HepG2 (cell line): ENCODE data around the gene PIGC. TPM values are rescaled to one million over a fixed set of nuclear protein-coding genes. Genes with fewer than 3 reads are reported as not detected.

Experiments used
- ATAC-seq: fragments of 200-7000 bp; cut with Tn5 transposase; 3 replicates; pipeline ENCODE4 v1.9.1; 2020; ENCODE audit warnings: mild to moderate bottlenecking, moderate library complexity
- BruUV-seq: library from RNA; stranded (reverse); fragments of 400-500 nt; replicated peaks from 2 replicates; lab custom pipeline; 2021; lab: Mats Ljungman, UMichigan
- CTCF ChIA-PET: fragments of 300-600 bp; formaldehyde crosslinking; extraction: SDS; loops from one replicate; lab custom pipeline; 2021; ENCODE audit warnings: low total read pairs, inconsistent platforms, low intra/inter-chr PET ratio; lab: Yijun Ruan, JAX
- POLR2A ChIA-PET: fragments of 350-600 bp; sonication (Branson Sonifier 250); formaldehyde crosslinking; loops from one replicate; lab custom pipeline; 2020; ENCODE audit warnings: antibody characterized with exemption, inconsistent platforms; lab: Yijun Ruan, JAX
- DNase-seq: peaks from one replicate; pipeline ENCODE4 v3.0.0-alpha.2; 2015; ENCODE audit warnings: low spot score
- FAIRE-seq: peaks from 3 replicates; lab custom pipeline; 2011; peaks lifted over from hg19 to GRCh38; lab: Jason Lieb, UNC
- H2AFZ ChIP-seq: one replicate; pipeline ENCODE4 v1.6.1; 2011; ENCODE audit warnings: low read length, inconsistent platforms
- H3K27ac ChIP-seq: fragments of 300-600 bp; 3 replicates; pipeline ENCODE4 v1.8.0; 2011; ENCODE audit warnings: mixed run types, mild to moderate bottlenecking, mixed read lengths, low read length, inconsistent platforms; ENCODE audit not compliant: insufficient read depth; ENCODE audit errors: extremely low read length
- H3K27me3 ChIP-seq, 2 experiments: fragments of 200-600 bp in 1 of 2; 2 replicates in 1 of 2; 3 replicates in 1 of 2; pipeline versions ENCODE4 v1.6.0 to v1.8.0; 2011; ENCODE audit warnings: low read length in 2 of 2, mild to moderate bottlenecking in 2 of 2, moderate library complexity in 2 of 2, inconsistent platforms in 1 of 2; ENCODE audit not compliant: insufficient read depth in 2 of 2, control insufficient read depth in 1 of 2
- H3K36me3 ChIP-seq, 2 experiments: fragments of 200-600 bp in 1 of 2; replicated peaks in 1 of 2; 2 replicates in 1 of 2; 3 replicates in 1 of 2; pipeline versions ENCODE4 v1.5.1 to v1.8.0; 2011; ENCODE audit warnings: low read length in 2 of 2, inconsistent platforms in 1 of 2; ENCODE audit not compliant: insufficient read depth in 2 of 2, control insufficient read depth in 1 of 2
- H3K4me1 ChIP-seq: 2 replicates; pipeline ENCODE4 v1.5.1; 2012; ENCODE audit warnings: low read length, inconsistent platforms; ENCODE audit not compliant: insufficient read depth
- H3K4me2 ChIP-seq: 2 replicates; pipeline ENCODE4 v1.6.0; 2011; ENCODE audit warnings: low read depth, low read length, inconsistent platforms
- H3K4me3 ChIP-seq, 3 experiments: fragments of 200-600 bp in 1 of 3; sonication (generic), shearing (Covaris generic) in 1 of 3; replicated peaks in 1 of 3; 2 replicates each; pipeline ENCODE4 v1.5.1; 2011 to 2016; ENCODE audit warnings: low read length in 3 of 3, inconsistent platforms in 2 of 3, low read depth in 2 of 3, mild to moderate bottlenecking in 2 of 3, control low read depth in 1 of 3, mixed read lengths in 1 of 3; ENCODE audit not compliant: insufficient read depth in 1 of 3
- H3K79me2 ChIP-seq: one replicate; pipeline ENCODE4 v1.6.1; 2011; ENCODE audit warnings: low read length, inconsistent platforms; ENCODE audit not compliant: insufficient read depth
- H3K9ac ChIP-seq: 2 replicates; pipeline ENCODE4 v1.6.0; 2011; ENCODE audit warnings: mild to moderate bottlenecking, low read depth, low read length, inconsistent platforms; ENCODE audit not compliant: insufficient read depth
- H3K9me3 ChIP-seq: 2 replicates; pipeline ENCODE4 v1.5.1; 2012; ENCODE audit warnings: mild to moderate bottlenecking, low read length
- H4K20me1 ChIP-seq: 2 replicates; pipeline ENCODE4 v1.6.0; 2011; ENCODE audit warnings: inconsistent platforms, mild to moderate bottlenecking, low read length, moderate library complexity; ENCODE audit not compliant: insufficient read depth
- CENPX ChIP-seq: sonication (generic); formaldehyde crosslinking; IDR thresholded peaks from 2 replicates; pipeline ENCODE4 v1.9.0; 2021; ENCODE audit warnings: mild to moderate bottlenecking, missing genetic modification reagents, moderate library complexity
- EED ChIP-seq: sonication (generic); formaldehyde crosslinking; IDR thresholded peaks from 2 replicates; pipeline ENCODE4 v1.5.0; 2020; ENCODE audit warnings: mild to moderate bottlenecking, missing genetic modification reagents
- KAT7 ChIP-seq: IDR thresholded peaks from 2 replicates; pipeline ENCODE4 v1.6.1; 2018; ENCODE audit warnings: borderline replicate concordance, missing compliant biosample characterization
- NR2F1 ChIP-seq, 2 experiments: fragments of 450-650 bp in 1 of 2; formaldehyde crosslinking in 1 of 2; IDR thresholded peaks; 2 replicates each; pipeline versions ENCODE4 v1.5.0 to v1.6.1; 2016 to 2020; ENCODE audit warnings: mild to moderate bottlenecking in 1 of 2, missing compliant biosample characterization in 1 of 2, missing genetic modification reagents in 1 of 2, moderate library complexity in 1 of 2
- ONECUT2 ChIP-seq: sonication (generic); formaldehyde crosslinking; IDR thresholded peaks from 2 replicates; pipeline ENCODE4 v1.4.0; 2020; ENCODE audit warnings: missing genetic modification reagents
- PRPF4 ChIP-seq: fragments of 200-400 bp; formaldehyde crosslinking; IDR thresholded peaks from 2 replicates; pipeline ENCODE4 v1.6.1; 2016; ENCODE audit warnings: low read length, low read depth; ENCODE audit not compliant: poor library complexity, severe bottlenecking
- SMAD1 ChIP-seq: sonication (generic); formaldehyde crosslinking; IDR thresholded peaks from 2 replicates; pipeline ENCODE4 v1.4.0; 2020; ENCODE audit warnings: missing genetic modification reagents, low read depth, mild to moderate bottlenecking, borderline replicate concordance
- TFAP4 ChIP-seq: sonication (generic); IDR thresholded peaks from 2 replicates; pipeline ENCODE4 v1.6.1; 2016; ENCODE audit warnings: low read depth, borderline replicate concordance
- TRIM22 ChIP-seq: fragments of 450-650 bp; IDR thresholded peaks from 2 replicates; pipeline ENCODE4 v1.6.1; 2017
- ZBTB21 ChIP-seq: sonication (generic); formaldehyde crosslinking; IDR thresholded peaks from 2 replicates; pipeline ENCODE4 v1.4.0; 2020; ENCODE audit warnings: missing genetic modification reagents
- ZBTB3 ChIP-seq: sonication (generic); formaldehyde crosslinking; IDR thresholded peaks from 2 replicates; pipeline ENCODE4 v1.4.0; 2020; ENCODE audit warnings: low read depth, mild to moderate bottlenecking, moderate library complexity, missing genetic modification reagents, borderline replicate concordance
- ZC3H4 ChIP-seq: sonication (generic); formaldehyde crosslinking; IDR thresholded peaks from 2 replicates; pipeline ENCODE4 v1.4.0; 2020; ENCODE audit warnings: missing genetic modification reagents, borderline replicate concordance
- ZFY ChIP-seq: sonication (generic); formaldehyde crosslinking; IDR thresholded peaks from 2 replicates; pipeline ENCODE4 v1.4.0; 2020; ENCODE audit warnings: missing genetic modification reagents
- ZNF160 ChIP-seq: sonication (generic); formaldehyde crosslinking; IDR thresholded peaks from 2 replicates; pipeline ENCODE4 v1.8.0; 2022; ENCODE audit warnings: mild to moderate bottlenecking, inconsistent platforms, missing genetic modification reagents
- ZNF609 ChIP-seq: sonication (generic); formaldehyde crosslinking; IDR thresholded peaks from 2 replicates; pipeline ENCODE4 v1.4.0; 2020; ENCODE audit warnings: mild to moderate bottlenecking, missing genetic modification reagents, borderline replicate concordance
- WGBS: methylation state at CpG from one replicate; pipeline ENCODE4 v1.1.6; 2017; ENCODE audit warnings: low lambda C conversion rate; 5-methylcytosine and 5-hydroxymethylcytosine counted together
- in situ Hi-C: cut with HindIII; loops from 2 replicates; pipeline ENCODE4 v1.10.0; 2017; ENCODE audit warnings: low pct_unique_long_range_greater_than_20kb; ENCODE audit not compliant: extremely low pct_ligation_motif_present
- intact Hi-C: fragments of 100-400 bp; cut with micrococcal nuclease; formaldehyde crosslinking; loops from one replicate; pipeline ENCODE4 v1.10.0; 2022; ENCODE audit not compliant: unreplicated experiment
- polyA plus RNA-seq, 8 experiments: library from polyadenylated mRNA; depleted of rRNA in 3 of 8; stranded (reverse) in 7 of 8; unstranded in 1 of 8; fragments of >200 nt; fragmentation: Illumina TruSeq in 4 of 8; extraction: Trizol in 4 of 8; gene quantifications; 2 replicates each; pipeline versions ENCODE4 v1.2.1 to v1.2.3, GENCODE V29; 2011 to 2016; ENCODE audit warnings: low read depth in 4 of 8, missing spikeins in 1 of 8, mixed read lengths in 1 of 8; ENCODE audit not compliant: insufficient read depth in 1 of 8
- total RNA-seq, 5 experiments: library from RNA; depleted of rRNA; stranded (reverse); fragments of >200 nt; fragmentation: Illumina TruSeq; extraction: Trizol; gene quantifications; 2 replicates each; pipeline ENCODE4 v1.2.3, GENCODE V29; 2016; ENCODE audit warnings: low read depth in 1 of 5

Gene PIGC
- total and polyA plus RNA-seq, 2 of the 13 experiments (the other 11 are each of a cell fraction or from before 2014, with no cell fraction given): 26.7 to 29.5 TPM

- CTCF ChIA-PET: interaction anchor here (1.1 to 1.7 kb wide), 3 partner anchors 49 to 270 kb away, joined by 4 to 7 read pairs (median 5); partner anchors contain the start of gene SUCO
- Histone ChIP-seq H3K4me3 (peak overlapping the region; percentile 65 to 85 (median 70)), H3K4me1 (peaks cover 65% of the 10 kb centered on the region), H3K9ac (peak overlapping the region; percentile 87), H4K20me1 (no peaks in the 10 kb centered on the region), H3K27ac (peak overlapping the region; percentile 84), H3K27me3 (no peaks in the 10 kb centered on the region; a peak in 1 of 5 replicates), H3K4me2 (peak overlapping the region; percentile 97), H3K9me3 (no peaks in the 10 kb centered on the region), H3K79me2 (no peaks in the 10 kb centered on the region), H2AFZ (peak overlapping the region; percentile 84), H3K36me3 (no peaks in the 10 kb centered on the region)
- WGBS: 0% methylated on average over 13 of the region's 18 CpGs
- ATAC-seq (peak; percentile 85), DNase-seq (peak; percentile 85), FAIRE-seq (peak; percentile 68)
- intact Hi-C loops: loop anchor here (1.0 to 2.0 kb wide), 6 partner anchors 20 to 278 kb away; no protein-coding TSS in a partner anchor
- in situ Hi-C loops: no loop called here
- POLR2A ChIA-PET: interaction anchor here (0.9 to 4.3 kb wide), 23 partner anchors 8 to 763 kb away, joined by 3 to 99 read pairs (median 6); partner anchors contain the start of gene SUCO
- TSS peak; percentile 83 for BruUV-seq
- TF ChIP-seq SMAD1 (CRISPR knock-in tag) (0 out of 2 replicates have a peak, but pooled peaks have one; percentile 70), ZC3H4 (CRISPR knock-in tag) (peak; percentile 31; the same call in 1 of the 2 replicates), ZNF160 (CRISPR knock-in tag) (no peak), EED (CRISPR knock-in tag) (no peak; the same call in 1 of the 2 replicates), CENPX (CRISPR knock-in tag) (no peak), ZBTB21 (peak; percentile 13; the same call in 1 of the 2 replicates), ZBTB3 (CRISPR knock-in tag) (no peak), NR2F1 (CRISPR knock-in tag; IDR thresholded peaks at IDR 0.05) (no peak), KAT7 (CRISPR knock-in tag) (peak; percentile 79; the same call in 1 of the 2 replicates), PRPF4 (no peak), ZFY (CRISPR knock-in tag) (peak; percentile 74), ZNF609 (no peak), ONECUT2 (no peak), TRIM22 (no peak), TFAP4 (peak; percentile 74)
These were observed 6.0 kb upstream of the PIGC start for GRCh38 chr1:172449585-172450523.
